Gastroesophageal sphincter (tissue), 4 donors: ENCODE results near the gene CDC42BPG. TPM values are rescaled to one million over a fixed set of nuclear protein-coding genes. Genes with fewer than 3 reads are reported as not detected.
A peak's percentile ranks its signal among the peaks of the same experiment; 100 is the strongest.

ENCODE experiments used
- ATAC-seq: fragments of 150-250 bp; one replicate; pipeline ENCODE4 v1.9.1; 2016; ENCODE audit warnings: mild to moderate bottlenecking, moderate library complexity
- H3K27ac ChIP-seq, 4 donors: fragments of 200-600 bp; sonication (generic) in 3 of 4; 1 replicate in 3 of 4; 2 replicates in 1 of 4; pipeline ENCODE4 v1.5.1; 2016 to 2019
- H3K27me3 ChIP-seq: fragments of 200-600 bp; sonication (generic); one replicate; pipeline ENCODE4 v1.5.1; 2019
- H3K36me3 ChIP-seq, 2 donors: fragments of 200-600 bp; sonication (generic); one replicate each; pipeline ENCODE4 v1.5.1; 2019; ENCODE audit warnings: control low read depth in 1 of 2
- H3K4me1 ChIP-seq, 3 donors: fragments of 200-600 bp; sonication (generic); 1 replicate in 2 of 3; 2 replicates in 1 of 3; pipeline ENCODE4 v1.5.1; 2016 to 2019; ENCODE audit warnings: control low read depth in 2 of 3
- H3K4me3 ChIP-seq, 2 donors: fragments of 200-600 bp; sonication (generic); one replicate each; pipeline ENCODE4 v1.5.1; 2019; ENCODE audit warnings: mild to moderate bottlenecking in 1 of 2, moderate library complexity in 1 of 2
- H3K9me3 ChIP-seq, 3 donors: fragments of 200-600 bp; sonication (generic); one replicate each; pipeline ENCODE4 v1.5.1; 2017 to 2019; ENCODE audit warnings: control low read depth in 2 of 3
- CTCF ChIP-seq, 4 experiments: fragments of 200-600 bp in 2 of 4; fragments of 450-650 bp in 2 of 4; sonication (generic) in 1 of 4; IDR thresholded peaks; one replicate each; pipeline ENCODE4 v1.5.1; 2017 to 2019; ENCODE audit warnings: antibody characterized with exemption in 4 of 4, mild to moderate bottlenecking in 2 of 4, moderate library complexity in 2 of 4
- EP300 ChIP-seq: sonication (generic); formaldehyde crosslinking; IDR thresholded peaks from one replicate; pipeline ENCODE4 v1.6.1; 2017; ENCODE audit warnings: antibody characterized with exemption, mild to moderate bottlenecking
- POLR2A ChIP-seq, 2 donors: fragments of 450-650 bp; IDR thresholded peaks; one replicate each; pipeline ENCODE4 v1.6.1; 2017; ENCODE audit warnings: antibody characterized with exemption in 2 of 2, mild to moderate bottlenecking in 2 of 2, moderate library complexity in 1 of 2
- POLR2AphosphoS5 ChIP-seq: sonication (generic); formaldehyde crosslinking; IDR thresholded peaks from one replicate; pipeline ENCODE4 v1.6.1; 2017; ENCODE audit warnings: antibody characterized with exemption
- WGBS, 2 donors: methylation state at CpG; one replicate each; pipeline ENCODE4 v1.1.5; 2018; ENCODE audit warnings: low coverage in 1 of 2; 5-methylcytosine and 5-hydroxymethylcytosine counted together
- total RNA-seq, 4 donors: library from RNA; depleted of rRNA; stranded (reverse); fragments of >200 nt; gene quantifications; one replicate each; pipeline ENCODE4 v1.1.0, GENCODE V29; 2016

CDC42BPG gene
- total RNA-seq, 4 donors from 2014 or later: 0.08 to 0.94 (median 0.22) TPM

GRCh38 chr11:64884019-64884418 is 39.6 kb upstream of the CDC42BPG start:
- no peaks in the 10 kb centered on the region for H3K9me3 ChIP-seq
- H3K27me3 ChIP-seq: no peaks in the 10 kb centered on the region
- H3K36me3 ChIP-seq: no peaks in the 10 kb centered on the region
- peaks cover 0 to 37% (median 17%) of the 10 kb centered on the region in 3 donors for H3K4me1 ChIP-seq
- WGBS, 2 donors: 90% methylated on average over 3 of the region's 8 CpGs; no CpG with 5 or more reads in 1 of the 2 donors
- H3K27ac ChIP-seq: no peak overlapping the region
- no peak overlapping the region for H3K4me3 ChIP-seq
- TF ChIP-seq POLR2A (IDR thresholded peaks at IDR 0.05): no peak
- TF ChIP-seq POLR2AphosphoS5: no peak
- TF ChIP-seq CTCF (IDR thresholded peaks at IDR 0.05): no peak
- no peak for TF ChIP-seq EP300
- no peak for ATAC-seq

GRCh38 chr11:64883575-64883974 is 39.1 kb upstream of the CDC42BPG start:
- no peak for TF ChIP-seq POLR2AphosphoS5
- TF ChIP-seq POLR2A (IDR thresholded peaks at IDR 0.05): no peak
- TF ChIP-seq CTCF (IDR thresholded peaks at IDR 0.05): no peak
- TF ChIP-seq EP300: no peak
- Histone ChIP-seq H3K9me3 (no peaks in the 10 kb centered on the region), H3K36me3 (no peaks in the 10 kb centered on the region), H3K27me3 (no peaks in the 10 kb centered on the region), H3K4me3 (no peak overlapping the region), H3K4me1 (peaks cover 0 to 38% (median 17%) of the 10 kb centered on the region in 3 donors), H3K27ac (peak overlapping the region in 1 of 4 donors; percentile 29)
- no peak for ATAC-seq
- no CpG with 5 or more reads among the region's 5 CpGs for WGBS, 2 donors

- Histone ChIP-seq H3K36me3 (no peaks in the 10 kb centered on the region), H3K4me1 (peaks cover 0 to 30% (median 7%) of the 10 kb centered on the region in 3 donors), H3K27me3 (no peaks in the 10 kb centered on the region), H3K9me3 (no peaks in the 10 kb centered on the region), H3K4me3 (no peak overlapping the region), H3K27ac (peak overlapping the region in 3 of 4 donors; percentile 44 to 59 (median 51))
- WGBS, 2 donors: 39 to 58% methylated on average over 2 to 3 of the region's 5 CpGs
- no peak for TF ChIP-seq POLR2A (IDR thresholded peaks at IDR 0.05)
- no peak for TF ChIP-seq CTCF (IDR thresholded peaks at IDR 0.05)
- no peak for TF ChIP-seq EP300
- no peak for TF ChIP-seq POLR2AphosphoS5
- ATAC-seq: no peak
Measured at GRCh38 chr11:64882243-64882642, 37.8 kb upstream of the CDC42BPG start.

- Histone ChIP-seq H3K9me3 (no peaks in the 10 kb centered on the region), H3K36me3 (no peaks in the 10 kb centered on the region), H3K27me3 (no peaks in the 10 kb centered on the region), H3K27ac (peak overlapping the region in 1 of 4 donors; percentile 51), H3K4me3 (no peak overlapping the region), H3K4me1 (peaks cover 0 to 36% (median 11%) of the 10 kb centered on the region in 3 donors)
- ATAC-seq: no peak
- TF ChIP-seq CTCF (IDR thresholded peaks at IDR 0.05) (no peak), POLR2A (IDR thresholded peaks at IDR 0.05) (no peak), POLR2AphosphoS5 (no peak), EP300 (no peak)
- WGBS, 2 donors: 82 to 93% methylated on average over 4 to 6 of the region's 8 CpGs
Measured at GRCh38 chr11:64881476-64881875, 37.0 kb upstream of the CDC42BPG start.

- Histone ChIP-seq H3K27ac (peak overlapping the region in 3 of 4 donors; percentile 14 to 97 (median 97)), H3K9me3 (no peaks in the 10 kb centered on the region), H3K4me1 (peaks cover 0 to 46% (median 22%) of the 10 kb centered on the region in 3 donors), H3K36me3 (no peaks in the 10 kb centered on the region), H3K4me3 (no peak overlapping the region), H3K27me3 (no peaks in the 10 kb centered on the region)
- ATAC-seq: no peak
- TF ChIP-seq POLR2A (IDR thresholded peaks at IDR 0.05) (no peak), POLR2AphosphoS5 (no peak), CTCF (IDR thresholded peaks at IDR 0.05) (no peak), EP300 (no peak)
- 57 to 61% methylated on average over 4 to 8 of the region's 14 CpGs for WGBS, 2 donors
Measured at GRCh38 chr11:64880240-64881001, 36.0 kb upstream of the CDC42BPG start.
